Measurements from ENCODE around the gene BICC1.

DNA sequence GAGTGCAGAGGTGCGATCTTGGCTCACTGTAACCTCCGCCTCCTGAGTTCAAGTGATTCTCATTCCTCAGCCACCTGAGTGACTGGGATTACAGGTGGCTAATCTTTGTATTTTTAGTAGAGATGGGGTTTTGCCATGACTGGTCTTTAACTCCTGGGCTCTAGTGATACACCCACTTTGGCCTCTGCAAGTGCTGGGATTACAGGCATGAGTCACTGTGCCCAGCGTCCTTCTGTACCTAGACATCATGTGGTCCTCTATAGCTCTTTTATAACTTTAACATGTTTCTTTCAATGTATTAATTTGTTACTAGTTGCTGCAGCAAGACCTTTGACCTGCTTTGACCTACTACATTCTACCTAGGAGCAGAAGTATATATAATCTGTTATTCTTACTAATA is 38.7 kb upstream of the BICC1 start:
- TF ChIP-seq POLR2AphosphoS5 (IDR thresholded peaks at IDR 0.05) (no peak), POLR2A (IDR thresholded peaks at IDR 0.05) (no peak), EP300 (IDR thresholded peaks at IDR 0.05) (no peak)
- TF ChIP-seq, protein P1, sequence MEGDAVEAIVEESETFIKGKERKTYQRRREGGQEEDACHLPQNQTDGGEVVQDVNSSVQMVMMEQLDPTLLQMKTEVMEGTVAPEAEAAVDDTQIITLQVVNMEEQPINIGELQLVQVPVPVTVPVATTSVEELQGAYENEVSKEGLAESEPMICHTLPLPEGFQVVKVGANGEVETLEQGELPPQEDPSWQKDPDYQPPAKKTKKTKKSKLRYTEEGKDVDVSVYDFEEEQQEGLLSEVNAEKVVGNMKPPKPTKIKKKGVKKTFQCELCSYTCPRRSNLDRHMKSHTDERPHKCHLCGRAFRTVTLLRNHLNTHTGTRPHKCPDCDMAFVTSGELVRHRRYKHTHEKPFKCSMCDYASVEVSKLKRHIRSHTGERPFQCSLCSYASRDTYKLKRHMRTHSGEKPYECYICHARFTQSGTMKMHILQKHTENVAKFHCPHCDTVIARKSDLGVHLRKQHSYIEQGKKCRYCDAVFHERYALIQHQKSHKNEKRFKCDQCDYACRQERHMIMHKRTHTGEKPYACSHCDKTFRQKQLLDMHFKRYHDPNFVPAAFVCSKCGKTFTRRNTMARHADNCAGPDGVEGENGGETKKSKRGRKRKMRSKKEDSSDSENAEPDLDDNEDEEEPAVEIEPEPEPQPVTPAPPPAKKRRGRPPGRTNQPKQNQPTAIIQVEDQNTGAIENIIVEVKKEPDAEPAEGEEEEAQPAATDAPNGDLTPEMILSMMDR (IDR thresholded peaks at IDR 0.05) = no peak
